ENCODE data around the gene ADCY7. TPM values are rescaled to one million over a fixed set of nuclear protein-coding genes. Genes with fewer than 3 reads are reported as not detected.

ADCY7 gene
- total RNA-seq, 1 donor from 2014 or later: 30.3 TPM

GRCh38 chr16:50274326-50275097 is 8.2 kb downstream of the ADCY7 start:
- H3K27me3 ChIP-seq (ENCODE audit: insufficient read depth, low read length): no peaks in the 10 kb centered on the region
- H3K4me2 ChIP-seq (ENCODE audit: low read length): no peak overlapping the region
- Mint-ChIP-seq H3K27me3 (ENCODE audit: low read depth, unreplicated experiment) (no peaks in the 10 kb centered on the region), H3K9me3 (ENCODE audit: unreplicated experiment) (peaks cover 5% of the 10 kb centered on the region), H3K27ac (ENCODE audit: unreplicated experiment) (no peak overlapping the region), H3K4me1 (ENCODE audit: low read depth, unreplicated experiment) (peaks cover 5% of the 10 kb centered on the region), H3K4me3 (ENCODE audit: unreplicated experiment) (no peak overlapping the region), H3K36me3 (ENCODE audit: low read depth, unreplicated experiment) (no peaks in the 10 kb centered on the region)
- H3K27ac ChIP-seq (ENCODE audit: low read depth, low read length): no peak overlapping the region
- H3K79me2 ChIP-seq (ENCODE audit: insufficient read depth, low read length): peaks cover 8% of the 10 kb centered on the region
- H3K9me3 ChIP-seq (ENCODE audit: insufficient read depth, low read depth, low read length): no peaks in the 10 kb centered on the region
- TF ChIP-seq CTCF (IDR thresholded peaks at IDR 0.05; ENCODE audit: insufficient read depth, low read depth, low read length): no peak
- no peak for TF ChIP-seq EZH2 (IDR thresholded peaks at IDR 0.05; ENCODE audit: insufficient read depth, low read length)
- peaks cover 58% of the 10 kb centered on the region for H4K20me1 ChIP-seq (ENCODE audit: insufficient read depth, low read length)
- no peak overlapping the region for H2AFZ ChIP-seq (ENCODE audit: low read depth, low read length)
- H3K36me3 ChIP-seq (ENCODE audit: insufficient read depth, low read length): no peaks in the 10 kb centered on the region
- H3K9ac ChIP-seq (ENCODE audit: low read length): no peak overlapping the region
- no peak for FAIRE-seq
- H3K4me1 ChIP-seq (ENCODE audit: insufficient read depth, low read length): no peaks in the 10 kb centered on the region
- DNase-seq (ENCODE audit: low read depth): no peak
- H3K4me3 ChIP-seq (ENCODE audit: insufficient read depth, low read depth, low read length): no peak overlapping the region

GRCh38 chr16:50275098-50275415 is 8.7 kb downstream of the ADCY7 start:
- no peaks in the 10 kb centered on the region for H3K9me3 ChIP-seq (ENCODE audit: insufficient read depth, low read depth, low read length)
- H3K36me3 ChIP-seq (ENCODE audit: insufficient read depth, low read length): no peaks in the 10 kb centered on the region
- no peak overlapping the region for H3K4me3 ChIP-seq (ENCODE audit: insufficient read depth, low read depth, low read length)
- H3K4me3 Mint-ChIP-seq (ENCODE audit: unreplicated experiment): no peak overlapping the region
- no peak overlapping the region for H3K27ac Mint-ChIP-seq (ENCODE audit: unreplicated experiment)
- H3K4me1 Mint-ChIP-seq (ENCODE audit: low read depth, unreplicated experiment): peaks cover 7% of the 10 kb centered on the region
- no peak overlapping the region for H3K27ac ChIP-seq (ENCODE audit: low read depth, low read length)
- no peak for DNase-seq (ENCODE audit: low read depth)
- no peaks in the 10 kb centered on the region for H3K27me3 ChIP-seq (ENCODE audit: insufficient read depth, low read length)
- H3K9ac ChIP-seq (ENCODE audit: low read length): no peak overlapping the region
- peaks cover 63% of the 10 kb centered on the region for H4K20me1 ChIP-seq (ENCODE audit: insufficient read depth, low read length)
- H3K27me3 Mint-ChIP-seq (ENCODE audit: low read depth, unreplicated experiment): no peaks in the 10 kb centered on the region
- H3K4me2 ChIP-seq (ENCODE audit: low read length): no peak overlapping the region
- H2AFZ ChIP-seq (ENCODE audit: low read depth, low read length): no peak overlapping the region
- FAIRE-seq: no peak
- H3K36me3 Mint-ChIP-seq (ENCODE audit: low read depth, unreplicated experiment): peaks cover 3% of the 10 kb centered on the region
- no peaks in the 10 kb centered on the region for H3K4me1 ChIP-seq (ENCODE audit: insufficient read depth, low read length)
- peaks cover 5% of the 10 kb centered on the region for H3K9me3 Mint-ChIP-seq (ENCODE audit: unreplicated experiment)
- H3K79me2 ChIP-seq (ENCODE audit: insufficient read depth, low read length): peaks cover 6% of the 10 kb centered on the region
- TF ChIP-seq EZH2 (IDR thresholded peaks at IDR 0.05; ENCODE audit: insufficient read depth, low read length) (no peak), CTCF (IDR thresholded peaks at IDR 0.05; ENCODE audit: insufficient read depth, low read depth, low read length) (no peak)
